GM21526 (cell line): ENCODE data around the gene OPRM1.
"Not testable (repeated sequence)": the region's sequence is repeated elsewhere in the genome, so short reads cannot be mapped to it uniquely, and the experiment has no call there.

Experiments used
- ATAC-seq: cut with Tn5 transposase; IDR thresholded peaks from one replicate; pipeline ENCODE4 v1.9.1; 2021; ENCODE audit warnings: moderate library complexity; ENCODE audit not compliant: unreplicated experiment, low FRiP score

Gene OPRM1

DNA sequence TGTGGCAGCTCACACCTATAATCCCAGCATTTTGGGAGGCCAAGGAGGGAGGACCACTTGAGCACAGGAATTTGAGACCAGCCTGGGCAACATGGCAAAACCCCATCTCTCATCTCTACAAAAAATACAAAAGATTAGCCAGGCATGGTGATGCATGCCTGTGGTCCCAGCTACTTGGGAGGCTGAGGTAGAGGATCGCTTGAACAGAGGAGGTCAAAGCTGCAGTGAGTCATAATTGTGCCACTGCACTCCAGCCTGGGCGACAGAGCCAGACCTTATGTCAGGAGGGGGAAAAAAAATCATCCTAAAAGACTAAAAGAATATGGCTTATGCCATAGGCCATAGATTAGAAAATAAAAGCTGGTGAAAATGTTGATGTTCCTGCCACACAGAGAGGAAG is 39.6 kb downstream of the OPRM1 start:
- not testable (repeated sequence) for ATAC-seq

DNA sequence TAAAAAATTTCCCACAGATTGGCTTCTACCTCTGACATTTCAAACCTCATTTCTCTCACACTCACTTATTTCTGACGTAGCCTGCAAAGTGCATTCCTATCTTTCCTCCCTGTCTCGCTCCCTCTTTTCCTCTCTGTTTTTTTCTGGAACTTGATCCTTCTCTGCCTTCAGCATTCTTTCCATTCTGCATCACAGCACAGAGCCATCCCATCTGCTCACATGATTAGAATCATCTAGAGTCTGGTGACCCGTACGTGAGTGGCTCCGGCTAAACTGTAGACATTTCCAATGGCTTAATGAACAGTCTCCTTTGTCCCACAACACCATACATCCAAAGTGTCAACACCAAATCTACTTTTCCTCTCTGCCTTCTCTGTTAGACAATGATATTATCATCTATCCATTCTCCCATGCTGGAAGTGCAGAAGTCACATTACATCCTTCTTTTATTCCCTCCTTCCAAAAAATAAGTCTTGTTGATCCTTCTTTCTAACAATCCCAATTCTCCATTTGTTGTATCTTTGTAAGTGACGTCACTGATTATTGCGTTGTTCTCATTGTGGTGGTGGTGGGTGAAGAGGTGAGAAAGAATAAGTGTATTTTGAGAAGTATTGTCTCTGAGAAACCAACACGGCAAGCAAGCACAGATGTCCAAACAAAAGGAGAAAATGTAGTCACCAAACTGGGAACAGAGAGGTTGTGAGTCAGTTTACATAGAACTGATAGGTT is 41.6 kb downstream of the OPRM1 start:
- no peak for ATAC-seq

DNA sequence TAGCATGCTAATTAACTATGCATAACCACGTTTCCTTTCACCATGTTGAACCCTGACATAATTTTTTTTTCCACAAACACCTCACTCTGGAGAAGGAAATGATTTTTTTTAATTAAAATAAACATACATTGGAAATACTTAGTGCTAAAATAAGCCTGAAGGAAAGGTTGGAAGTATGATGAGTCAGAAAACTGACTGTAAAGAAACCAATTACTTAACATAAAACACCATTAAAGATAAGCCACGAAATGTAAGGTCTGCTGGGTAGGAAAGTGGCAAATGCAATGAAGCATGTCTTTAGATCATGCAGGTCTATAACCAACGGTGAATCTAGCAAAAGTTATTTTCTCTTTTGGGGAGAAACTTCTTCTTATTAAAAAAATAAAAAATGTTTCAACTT is 47.5 kb downstream of the OPRM1 start:
- ATAC-seq = no peak

DNA sequence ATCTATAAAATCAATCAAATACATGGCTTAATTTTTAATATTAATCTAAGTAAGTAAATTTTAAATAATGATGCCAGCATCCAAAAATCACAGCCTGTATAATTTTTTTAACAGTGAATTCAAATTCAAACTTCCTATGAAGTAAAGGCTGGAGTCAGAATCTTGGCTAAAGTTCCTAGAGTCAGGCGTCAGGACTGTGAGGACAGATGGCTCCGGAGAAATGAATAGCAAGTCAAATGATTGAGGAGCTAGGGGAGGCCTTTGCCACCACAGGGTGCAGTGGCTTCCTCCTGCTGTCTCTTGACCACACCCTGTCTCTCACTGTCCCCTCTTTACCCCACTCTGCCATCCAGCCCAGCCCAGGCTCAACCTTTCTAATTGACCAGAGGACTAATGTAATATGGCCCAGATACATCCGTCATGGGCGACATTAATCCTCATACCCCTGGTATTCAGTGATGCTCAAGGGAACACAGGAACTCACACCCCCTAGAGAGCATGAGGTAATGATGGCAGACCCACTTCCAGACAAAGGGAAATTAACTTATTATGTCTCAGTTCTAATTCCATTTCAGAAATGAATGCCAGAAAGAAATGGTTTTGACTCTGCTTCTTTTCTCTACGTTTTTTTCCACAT is 53.4 kb downstream of the OPRM1 start:
- ATAC-seq = no peak

DNA sequence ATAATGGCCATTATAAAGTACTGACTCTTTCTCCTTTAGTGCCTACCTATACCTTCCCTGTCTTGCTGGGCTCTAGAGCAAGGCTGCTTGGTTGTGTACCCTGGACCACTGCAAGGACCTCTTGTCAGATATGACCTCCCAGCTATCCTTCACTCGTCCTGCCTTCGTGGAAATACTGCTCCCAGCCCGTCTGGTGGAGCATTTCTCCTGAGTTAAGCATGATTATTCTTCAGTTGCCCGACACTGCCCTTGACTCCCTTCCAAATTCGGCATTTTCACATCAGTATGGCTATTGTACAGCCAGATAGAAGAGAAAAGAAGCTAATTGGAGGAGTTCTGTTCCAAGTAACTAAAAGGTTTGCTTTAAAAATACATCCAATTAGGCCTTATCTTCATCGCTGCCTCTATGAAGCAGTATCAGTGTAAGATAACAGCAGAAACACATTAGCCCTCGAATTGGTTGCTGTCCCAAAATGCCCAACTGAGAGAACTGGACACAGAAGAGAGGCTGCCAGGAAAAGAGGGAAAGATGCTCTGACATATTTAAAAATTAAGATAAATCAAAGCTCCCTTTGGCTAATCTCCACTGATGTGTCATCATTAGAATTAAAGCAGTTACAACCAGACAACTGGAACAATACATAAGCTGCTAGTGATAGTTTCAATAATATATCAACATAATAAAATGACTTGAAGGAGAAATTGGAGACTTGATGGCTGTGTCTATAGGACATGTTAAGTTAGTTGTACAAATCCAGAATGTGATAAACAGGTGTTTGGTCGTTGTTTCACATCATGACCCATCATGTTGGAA is 54.4 kb downstream of the OPRM1 start:
- no peak for ATAC-seq

DNA sequence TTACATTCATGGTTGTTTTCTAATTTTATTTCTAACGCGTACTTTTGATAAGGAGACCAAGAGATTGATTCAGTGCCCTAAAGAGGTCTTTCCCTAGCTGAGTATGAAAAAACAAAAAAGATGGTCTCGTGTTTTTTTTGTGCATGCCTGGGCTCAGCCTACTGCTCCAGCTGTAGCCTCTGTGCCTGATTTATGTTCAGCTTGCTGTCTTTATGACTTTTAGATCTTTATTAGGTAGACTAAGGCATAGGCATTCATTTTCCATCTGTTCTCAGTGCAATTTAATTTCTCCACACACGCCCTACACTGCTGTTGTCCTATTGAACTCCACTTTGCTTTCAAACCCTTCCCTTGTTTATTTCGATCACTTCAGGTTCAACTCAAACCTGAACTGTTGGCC is 56.5 kb downstream of the OPRM1 start:
- ATAC-seq = no peak

DNA sequence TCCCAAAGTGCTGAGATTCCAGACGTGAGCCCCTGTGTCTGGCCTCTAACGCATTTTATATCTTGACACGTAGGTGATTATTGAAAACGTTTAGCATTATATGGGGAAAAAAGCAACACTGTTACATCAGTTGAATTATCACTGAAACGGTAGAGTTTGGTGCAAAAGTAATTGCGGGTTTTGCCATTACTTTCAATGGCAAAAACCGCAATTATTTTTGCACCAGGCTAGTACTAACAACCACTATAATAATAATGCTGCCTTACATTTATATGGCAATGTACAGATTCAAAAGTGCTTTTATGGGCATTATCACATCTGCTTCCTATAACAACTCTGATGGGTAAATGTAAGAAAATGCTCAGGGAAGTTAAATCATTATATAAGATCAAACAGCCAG is 57.3 kb downstream of the OPRM1 start:
- no peak for ATAC-seq

DNA sequence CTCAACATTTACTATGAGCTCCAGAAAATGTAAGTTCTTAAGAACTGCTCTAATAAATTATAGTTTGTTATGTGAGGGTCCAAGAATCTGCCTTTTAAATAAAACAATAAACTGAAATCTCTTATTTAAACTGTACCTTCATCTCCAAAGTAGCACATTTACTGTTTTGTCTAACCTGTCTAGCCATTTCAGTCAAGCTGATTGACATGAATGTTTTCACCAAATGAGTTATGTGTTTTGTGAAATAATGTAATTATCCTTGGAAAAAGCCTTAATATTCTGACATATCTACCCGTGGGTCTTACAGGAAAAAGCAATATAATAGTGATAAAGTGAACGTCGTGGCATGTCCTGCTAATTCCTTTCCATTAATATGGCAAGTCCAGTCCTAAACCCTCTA is 57.8 kb downstream of the OPRM1 start:
- ATAC-seq = no peak

DNA sequence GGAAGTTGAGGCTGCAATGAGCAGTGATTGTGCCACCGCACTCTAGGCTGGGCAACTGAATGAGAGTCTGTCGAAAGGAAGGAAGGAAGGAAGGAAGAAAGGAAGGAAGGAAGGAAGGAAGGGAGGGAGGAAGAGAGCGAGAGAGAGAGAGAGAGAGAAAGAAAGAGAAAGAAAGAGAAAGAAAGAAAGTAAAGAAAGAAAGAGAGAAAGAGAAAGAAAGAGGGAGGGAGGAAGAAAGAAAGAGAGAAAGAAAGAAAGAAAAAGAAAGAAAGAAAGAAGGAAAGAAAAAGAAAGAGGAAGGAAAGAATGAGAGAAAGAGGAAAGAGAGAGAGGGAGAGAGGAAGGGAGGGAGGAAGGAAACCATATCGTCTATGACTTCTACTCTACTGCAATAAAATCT is 60.2 kb downstream of the OPRM1 start:
- no peak for ATAC-seq

DNA sequence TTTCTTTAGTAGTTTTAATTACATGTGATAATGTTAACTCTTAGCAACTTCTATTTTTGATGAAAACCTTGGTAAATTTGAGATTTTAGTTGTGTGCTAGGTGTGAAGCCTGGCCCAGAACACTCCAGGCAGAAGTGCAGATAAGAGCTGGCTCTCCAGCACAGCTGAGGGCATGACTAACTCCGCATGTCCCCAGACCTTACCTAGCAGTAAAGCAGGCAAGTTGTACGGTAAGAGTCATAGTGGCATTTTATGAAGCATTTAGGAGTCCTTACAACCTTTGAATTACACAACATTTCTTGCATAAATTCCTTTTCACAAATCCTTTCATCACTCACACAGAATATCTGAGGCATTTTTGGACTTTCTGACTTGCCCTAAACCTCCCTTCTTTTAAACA is 67.2 kb downstream of the OPRM1 start:
- ATAC-seq = no peak

DNA sequence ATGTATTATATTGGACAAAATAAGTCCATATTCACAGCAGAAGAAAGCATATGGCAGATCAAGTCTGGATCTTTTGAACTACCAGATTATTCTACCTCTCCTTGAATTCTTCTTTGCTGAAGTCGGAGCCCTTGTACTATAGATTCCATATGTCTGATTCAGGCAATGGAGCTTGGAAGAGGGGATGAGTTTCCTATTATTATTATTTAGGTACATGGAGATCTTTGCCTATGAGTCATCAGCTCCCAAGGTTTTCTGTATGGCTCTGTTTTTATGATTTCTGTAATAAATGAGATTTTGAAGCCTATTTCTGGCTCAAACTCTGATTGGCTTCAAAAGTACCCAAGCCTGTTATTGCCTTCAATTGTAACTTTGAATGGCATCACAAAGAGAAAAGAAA is 72.0 kb downstream of the OPRM1 start:
- no peak for ATAC-seq

DNA sequence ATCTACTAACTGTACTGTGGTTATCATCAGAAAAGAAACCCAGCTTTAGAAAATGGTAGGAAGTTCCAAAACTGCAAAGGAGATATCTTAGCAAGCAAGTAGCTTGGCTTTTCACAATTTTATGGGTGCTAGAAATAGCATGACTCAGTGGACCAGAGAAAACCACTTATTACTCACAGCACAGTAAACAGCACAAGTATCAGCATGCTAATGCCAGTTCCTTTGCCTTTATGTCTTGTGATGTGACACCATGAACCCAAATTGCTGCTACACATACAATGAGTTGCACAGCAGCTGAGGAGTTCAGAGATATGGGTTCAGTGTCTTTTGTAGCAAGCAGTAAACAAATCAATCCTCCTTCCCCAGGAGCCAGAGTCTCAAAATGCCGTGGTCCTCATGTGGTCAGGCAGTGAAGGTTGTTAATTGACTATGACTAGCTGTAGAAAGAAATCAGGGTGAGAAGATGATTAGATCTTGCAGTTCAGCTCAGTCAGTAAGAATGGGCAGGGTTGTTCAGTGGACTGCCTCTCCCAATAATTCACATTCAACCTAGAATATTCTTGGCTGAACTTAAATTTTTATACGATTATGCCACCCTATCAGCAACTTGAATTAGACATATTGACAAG is 73.3 kb downstream of the OPRM1 start:
- no peak for ATAC-seq

DNA sequence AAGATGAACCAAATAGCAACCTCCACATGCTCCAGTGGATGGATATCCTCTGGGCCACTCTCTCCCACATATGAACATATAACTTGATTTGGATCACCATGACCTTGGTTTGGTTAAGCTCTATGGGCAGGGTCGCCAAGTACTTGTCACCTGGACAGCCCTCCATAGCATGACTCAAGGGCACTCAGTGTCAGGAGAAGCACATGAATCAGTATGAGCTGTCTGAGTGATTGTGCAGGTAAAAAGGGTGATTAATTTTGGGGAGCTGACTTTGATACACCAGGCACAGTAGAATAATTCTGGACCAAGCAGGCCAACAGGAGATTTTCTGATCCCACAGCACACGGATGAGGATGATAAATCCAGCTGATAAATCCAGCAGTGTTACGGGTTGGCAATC is 74.4 kb downstream of the OPRM1 start:
- no peak for ATAC-seq

DNA sequence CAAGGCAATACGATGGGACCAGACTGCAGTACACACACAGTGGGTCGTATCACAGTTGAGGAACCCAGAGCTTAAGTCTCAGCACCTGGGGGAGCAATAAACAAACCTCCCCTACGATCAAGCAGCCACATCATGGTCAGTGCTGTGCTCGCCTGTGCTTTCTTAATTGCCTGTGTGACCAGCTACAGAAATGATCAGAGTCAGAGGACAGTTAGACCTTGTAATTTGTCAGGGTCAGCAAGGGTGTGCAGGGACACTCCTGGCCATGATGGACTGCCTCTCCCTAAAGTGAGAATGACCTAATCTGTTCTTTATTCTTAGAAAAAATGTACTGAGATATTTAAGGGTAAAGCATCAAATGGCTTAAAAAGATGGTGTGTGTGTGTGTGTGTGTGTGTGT is 78.4 kb downstream of the OPRM1 start:
- ATAC-seq = no peak

DNA sequence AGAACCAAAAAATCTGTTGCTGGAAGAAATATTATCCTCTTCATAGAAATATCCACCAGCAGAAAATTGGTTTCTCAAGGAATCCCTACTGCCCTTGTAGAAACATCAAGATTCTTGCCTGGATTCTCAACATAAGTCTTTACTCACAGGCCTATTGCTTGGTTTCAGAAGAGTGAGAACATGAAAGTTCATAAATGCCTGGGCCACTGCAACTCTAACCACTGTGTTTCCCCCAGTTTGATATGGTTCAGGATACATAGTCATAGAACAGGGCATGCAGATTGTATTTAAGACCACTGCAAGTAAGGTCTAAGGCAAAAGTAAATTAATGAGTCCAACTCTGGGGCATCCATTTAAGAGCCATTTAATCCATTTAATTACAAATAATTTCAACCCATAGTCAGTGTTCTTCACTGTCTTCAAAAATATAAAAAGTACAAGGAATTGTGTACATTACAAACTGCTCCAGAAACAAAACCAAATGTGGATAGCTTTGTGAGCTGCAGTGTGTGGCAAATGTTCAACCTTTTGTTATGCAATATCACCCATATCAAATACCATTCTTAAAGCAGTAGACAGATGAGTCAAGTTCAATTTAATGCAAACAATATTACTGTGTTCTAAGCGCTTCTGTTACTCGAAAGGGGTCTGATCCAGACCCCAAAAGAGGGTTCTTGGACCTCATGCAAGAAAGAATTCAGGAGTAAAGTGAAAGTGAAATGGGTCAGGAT is 83.3 kb downstream of the OPRM1 start:
- no peak for ATAC-seq

DNA sequence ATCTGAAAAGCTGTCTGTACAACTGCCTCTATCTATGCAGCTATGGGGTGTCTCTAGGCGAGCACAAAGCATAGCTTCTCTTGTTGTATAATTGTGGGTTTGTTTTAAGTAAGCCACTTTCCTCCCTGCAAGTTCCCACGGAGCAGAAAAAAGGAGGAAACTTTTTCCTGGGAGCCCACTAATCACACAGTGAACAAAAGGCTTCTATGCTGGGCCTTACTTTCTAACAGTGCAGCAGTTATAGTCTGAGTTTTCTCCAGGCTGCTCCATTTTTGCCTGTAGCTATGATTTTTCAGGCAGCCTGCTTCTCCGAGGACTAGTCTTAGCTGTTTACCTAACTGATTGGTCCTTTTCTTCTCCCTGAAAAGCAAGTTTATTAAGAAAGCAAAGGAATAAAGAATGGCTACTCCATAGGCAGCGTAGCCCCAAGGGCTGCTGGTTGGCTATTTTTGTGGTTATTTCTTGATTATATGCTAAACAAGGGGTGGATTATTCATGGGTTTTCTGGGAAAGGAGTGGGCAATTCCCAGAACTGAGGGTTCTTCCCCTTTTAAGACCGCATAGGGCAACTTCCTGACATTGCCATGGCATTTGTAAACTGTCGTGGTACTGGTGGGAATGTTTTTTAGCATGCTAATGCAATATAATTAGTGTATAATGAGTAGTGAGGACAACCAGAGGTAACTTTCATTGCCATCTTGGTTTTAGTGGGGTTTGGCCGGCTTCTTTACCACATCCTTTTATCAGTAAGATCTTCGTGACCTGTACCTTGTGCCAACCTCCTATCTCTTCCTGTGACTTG is 84.3 kb downstream of the OPRM1 start:
- ATAC-seq = no peak

DNA sequence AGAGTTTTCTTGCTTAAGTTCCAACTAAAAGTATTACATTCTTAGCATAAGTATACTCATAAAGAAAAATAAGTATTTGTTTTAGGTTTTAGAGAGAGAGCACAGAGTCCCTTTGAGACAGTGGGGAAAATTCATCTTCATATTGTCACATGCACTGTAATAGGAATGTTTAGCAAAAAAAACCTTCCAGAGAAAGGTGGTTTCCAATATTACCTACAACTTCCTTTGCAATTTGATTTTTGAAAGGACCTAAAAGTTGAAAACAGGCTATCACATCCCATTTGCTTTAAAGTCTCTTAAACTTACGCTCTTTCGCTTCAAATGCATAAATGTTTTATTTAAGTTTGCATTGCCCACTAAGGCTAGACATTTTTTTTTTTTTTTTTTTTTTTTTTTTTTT is 86.4 kb downstream of the OPRM1 start:
- no peak for ATAC-seq

DNA sequence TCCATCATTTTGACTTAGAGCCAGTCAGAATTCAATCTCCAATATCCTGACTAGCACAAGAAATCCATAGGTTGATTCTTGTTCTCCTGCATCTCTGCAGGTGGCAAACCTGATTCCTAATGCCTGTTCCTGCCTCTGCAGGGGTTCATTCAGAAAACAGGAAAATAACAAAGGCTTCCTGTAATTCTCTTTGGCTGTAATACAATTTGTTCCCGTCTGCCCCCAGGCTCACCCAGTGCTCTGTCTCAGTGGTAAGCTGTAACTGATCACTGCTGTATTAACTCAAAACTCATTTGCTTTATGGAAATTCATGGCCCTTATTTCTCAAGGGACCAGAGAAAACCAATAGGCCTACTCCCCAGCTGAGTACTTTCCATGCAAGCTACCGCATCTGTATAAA is 88.6 kb downstream of the OPRM1 start:
- ATAC-seq = no peak

DNA sequence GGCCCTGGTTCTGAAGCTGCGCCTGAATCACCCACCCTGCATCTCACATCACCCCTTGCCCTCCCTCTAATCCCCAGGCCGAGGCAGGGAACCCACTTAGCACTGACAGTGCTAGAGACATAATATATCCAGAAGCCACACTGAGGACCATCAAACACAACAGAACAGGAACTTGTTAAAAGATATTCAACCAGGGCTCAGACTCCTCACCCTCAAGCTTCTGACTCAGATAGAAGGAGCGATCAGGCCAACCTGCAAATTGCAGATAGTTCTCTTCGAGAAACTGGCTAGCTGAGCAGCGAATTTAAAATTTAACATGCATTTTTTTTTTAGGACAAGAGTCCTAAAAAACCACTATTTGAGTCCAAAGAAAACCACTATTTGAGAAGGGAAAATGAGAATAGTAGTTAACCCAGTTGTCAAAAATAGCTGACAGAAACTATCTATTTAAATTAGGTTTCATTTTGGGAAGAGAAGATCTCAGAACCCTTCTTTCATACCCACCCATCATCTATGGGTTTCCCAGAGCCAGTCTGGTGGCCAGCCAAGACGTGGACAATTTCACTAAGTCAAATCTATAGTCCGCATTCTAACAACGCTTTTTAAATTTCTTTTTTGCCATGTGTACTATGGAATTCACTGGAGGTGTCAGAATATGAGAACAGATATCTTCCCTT is 95.6 kb downstream of the OPRM1 start:
- no peak for ATAC-seq
